WTC11 (cell line): ENCODE measurements around the gene ZNF77.

ENCODE experiments used
- ATF2 ChIP-seq: sonication (generic); formaldehyde crosslinking; IDR thresholded peaks from 2 replicates; pipeline ENCODE4 v1.8.1; 2022; ENCODE audit warnings: low read depth, missing genetic modification reagents, borderline replicate concordance
- CTCF ChIP-seq: fragments of 200-600 bp; IDR thresholded peaks from 2 replicates; pipeline ENCODE4 v1.8.0; 2022; ENCODE audit warnings: antibody characterized with exemption
- ELF4 ChIP-seq: sonication (generic); formaldehyde crosslinking; IDR thresholded peaks from 2 replicates; pipeline ENCODE4 v1.8.1; 2022; ENCODE audit warnings: low read depth, mild to moderate bottlenecking, moderate library complexity, missing genetic modification reagents

DNA sequence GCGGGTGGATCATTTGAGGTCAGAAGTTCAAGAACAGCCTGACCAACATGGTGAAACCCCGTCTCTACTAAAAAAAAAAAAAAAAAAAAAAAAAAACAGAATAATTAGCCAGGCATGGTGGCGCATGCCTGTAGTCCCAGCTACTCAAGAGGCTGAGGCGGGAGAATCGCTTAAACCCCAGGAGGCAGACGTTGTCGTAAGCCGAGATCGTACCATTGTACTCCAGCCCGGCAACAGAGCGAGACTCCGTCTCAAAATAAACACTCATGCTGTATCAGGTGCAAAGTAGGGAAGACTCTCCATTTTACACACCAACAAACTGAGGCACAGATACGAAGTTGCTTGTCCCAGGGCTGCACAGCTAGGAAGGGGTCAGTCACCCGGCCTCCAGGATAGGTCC lies 48.2 kb upstream of the ZNF77 start:
- no peak for TF ChIP-seq ATF2 (CRISPR knock-in tag)
- TF ChIP-seq CTCF, result no peak
- no peak for TF ChIP-seq ELF4 (CRISPR knock-in tag)
